Prostate gland (tissue), 2 donors: ENCODE data around the gene RHOT2.

Experiments
- POLR2A ChIP-seq: fragments of 450-650 bp; IDR thresholded peaks from one replicate; pipeline ENCODE4 v1.6.1; 2016; ENCODE audit warnings: antibody characterized with exemption, mild to moderate bottlenecking
- POLR2AphosphoS5 ChIP-seq: sonication (generic); formaldehyde crosslinking; IDR thresholded peaks from one replicate; pipeline ENCODE4 v1.6.1; 2017; ENCODE audit warnings: antibody characterized with exemption
- TF ChIP-seq, protein P1 (sequence below), 4 experiments: fragments of 200-600 bp in 2 of 4; fragments of 450-650 bp in 2 of 4; sonication (generic) in 2 of 4; IDR thresholded peaks; 1 replicate in 3 of 4; 2 replicates in 1 of 4; pipeline ENCODE4 v1.5.1; 2016 to 2019; ENCODE audit warnings: antibody characterized with exemption in 4 of 4, mild to moderate bottlenecking in 2 of 4, moderate library complexity in 2 of 4

DNA sequence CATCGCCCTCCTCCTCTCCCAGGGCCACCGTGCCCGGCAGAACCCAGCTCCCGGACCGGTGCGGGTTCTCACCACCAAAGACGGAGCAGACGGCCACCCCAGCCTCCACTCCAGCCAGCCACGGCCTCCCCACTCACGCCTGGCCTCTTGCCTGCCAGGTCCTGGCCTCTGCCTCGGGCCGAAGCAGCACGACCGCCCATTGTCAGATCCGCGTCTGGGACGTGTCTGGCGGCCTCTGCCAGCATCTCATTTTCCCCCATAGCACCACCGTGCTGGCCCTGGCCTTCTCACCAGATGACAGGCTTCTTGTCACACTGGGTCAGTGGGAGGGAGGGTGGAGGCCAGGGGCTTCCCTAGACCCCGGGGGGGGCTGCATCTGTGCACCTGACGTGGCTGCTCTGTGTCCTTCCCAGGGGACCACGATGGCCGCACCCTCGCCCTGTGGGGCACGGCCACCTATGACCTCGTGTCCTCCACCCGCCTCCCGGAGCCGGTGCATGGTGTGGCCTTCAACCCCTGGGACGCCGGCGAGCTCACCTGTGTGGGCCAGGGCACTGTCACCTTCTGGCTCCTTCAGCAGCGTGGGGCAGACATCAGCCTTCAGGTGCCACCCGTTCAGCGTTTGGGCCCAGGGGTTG lies 6.6 kb upstream of the RHOT2 start:
- TF ChIP-seq POLR2AphosphoS5: no peak
- TF ChIP-seq POLR2A: no peak
- TF ChIP-seq, protein P1, sequence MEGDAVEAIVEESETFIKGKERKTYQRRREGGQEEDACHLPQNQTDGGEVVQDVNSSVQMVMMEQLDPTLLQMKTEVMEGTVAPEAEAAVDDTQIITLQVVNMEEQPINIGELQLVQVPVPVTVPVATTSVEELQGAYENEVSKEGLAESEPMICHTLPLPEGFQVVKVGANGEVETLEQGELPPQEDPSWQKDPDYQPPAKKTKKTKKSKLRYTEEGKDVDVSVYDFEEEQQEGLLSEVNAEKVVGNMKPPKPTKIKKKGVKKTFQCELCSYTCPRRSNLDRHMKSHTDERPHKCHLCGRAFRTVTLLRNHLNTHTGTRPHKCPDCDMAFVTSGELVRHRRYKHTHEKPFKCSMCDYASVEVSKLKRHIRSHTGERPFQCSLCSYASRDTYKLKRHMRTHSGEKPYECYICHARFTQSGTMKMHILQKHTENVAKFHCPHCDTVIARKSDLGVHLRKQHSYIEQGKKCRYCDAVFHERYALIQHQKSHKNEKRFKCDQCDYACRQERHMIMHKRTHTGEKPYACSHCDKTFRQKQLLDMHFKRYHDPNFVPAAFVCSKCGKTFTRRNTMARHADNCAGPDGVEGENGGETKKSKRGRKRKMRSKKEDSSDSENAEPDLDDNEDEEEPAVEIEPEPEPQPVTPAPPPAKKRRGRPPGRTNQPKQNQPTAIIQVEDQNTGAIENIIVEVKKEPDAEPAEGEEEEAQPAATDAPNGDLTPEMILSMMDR (IDR thresholded peaks at IDR 0.05): no peak
